Activated CD8-positive, alpha-beta T cell treated with anti-CD3 and anti-CD28 coated beads for 36 hours (primary cell): ENCODE data around the gene TNS2. TPM values are rescaled to one million over a fixed set of nuclear protein-coding genes. Genes with fewer than 3 reads are reported as not detected.

Experiments
- ATAC-seq: fragments of 200-7000 bp; cut with Tn5 transposase; one replicate; pipeline ENCODE4 v1.10.0; 2021; ENCODE audit warnings: mild to moderate bottlenecking, moderate library complexity
- CTCF ChIA-PET: fragments of 350-600 bp; sonication (Branson Sonifier 250); formaldehyde crosslinking; loops from one replicate; lab custom pipeline; 2021; ENCODE audit warnings: antibody characterized with exemption; lab: Charles Lee
- POLR2A ChIA-PET: fragments of 350-600 bp; sonication (Branson Sonifier 250); formaldehyde crosslinking; loops from one replicate; lab custom pipeline; 2021; ENCODE audit warnings: antibody characterized with exemption; lab: Charles Lee
- DNase-seq: peaks from one replicate; pipeline ENCODE4 v3.0.0-alpha.2; 2020
- H3K27ac Mint-ChIP-seq: one replicate; pipeline ENCODE4 v1.8.0; 2021; ENCODE audit warnings: mild to moderate bottlenecking, mixed read lengths
- H3K27me3 Mint-ChIP-seq: one replicate; pipeline ENCODE4 v1.8.0; 2021; ENCODE audit warnings: mixed read lengths
- H3K36me3 Mint-ChIP-seq: one replicate; pipeline ENCODE4 v1.8.0; 2021; ENCODE audit warnings: low read depth, mixed read lengths
- H3K4me1 Mint-ChIP-seq: one replicate; pipeline ENCODE4 v1.8.0; 2021; ENCODE audit warnings: low read depth, mixed read lengths
- H3K4me3 Mint-ChIP-seq: one replicate; pipeline ENCODE4 v1.8.0; 2021; ENCODE audit warnings: mild to moderate bottlenecking, moderate library complexity, mixed read lengths
- H3K9me3 Mint-ChIP-seq: one replicate; pipeline ENCODE4 v1.8.0; 2021; ENCODE audit warnings: mixed read lengths
- CTCF ChIP-seq: fragments of 200-600 bp; IDR thresholded peaks from one replicate; pipeline ENCODE4 v1.8.0; 2022; ENCODE audit warnings: antibody characterized with exemption, mild to moderate bottlenecking
- intact Hi-C: fragments of 100-400 bp; cut with micrococcal nuclease; formaldehyde crosslinking; loops from one replicate; pipeline ENCODE4 v1.10.0; 2022
- total RNA-seq, 2 experiments: library from RNA; stranded (reverse); gene quantifications; one replicate each; pipeline ENCODE4 v1.2.3, GENCODE V29; 2021

Gene TNS2
- total RNA-seq, 2 experiments from 2014 or later = 1.1 to 1.6 TPM

- peaks cover 10% of the 10 kb centered on the region for H3K4me1 Mint-ChIP-seq
- peaks cover 16% of the 10 kb centered on the region for H3K36me3 Mint-ChIP-seq
- ATAC-seq (no peak), DNase-seq (no peak)
- no peak overlapping the region for H3K27ac Mint-ChIP-seq
- no peaks in the 10 kb centered on the region for H3K27me3 Mint-ChIP-seq
- no peak for TF ChIP-seq CTCF
- H3K9me3 Mint-ChIP-seq = no peaks in the 10 kb centered on the region
- no peak overlapping the region for H3K4me3 Mint-ChIP-seq
- CTCF ChIA-PET = interaction anchor here (0.7 to 12.1 kb wide), 4 partner anchors 8 to 282 kb away, joined by 3 to 553 read pairs (median 48); partner anchors contain the start of genes IGFBP6, SOAT2 and SPRYD3
- intact Hi-C loops = no loop called here
- POLR2A ChIA-PET = interaction anchor here (0.8 to 1.2 kb wide), 2 partner anchors 11 to 14 kb away, joined by 3 read pairs; no protein-coding TSS in a partner anchor
Measured at GRCh38 chr12:53062977-53063707, 13.3 kb downstream of the TNS2 start.

- ChIA-PET CTCF (interaction anchor here (0.7 to 12.1 kb wide), 6 partner anchors 9 to 136 kb away, joined by 3 to 553 read pairs (median 28); partner anchors contain the start of genes IGFBP6, SOAT2 and SPRYD3), POLR2A (interaction anchor here (0.8 to 5.6 kb wide), 5 partner anchors 9 to 39 kb away, joined by 3 to 37 read pairs (median 4); partner anchors contain the start of gene SPRYD3)
- TF ChIP-seq CTCF = no peak
- no peak for ATAC-seq
- Mint-ChIP-seq H3K36me3 (peaks cover 16% of the 10 kb centered on the region), H3K27ac (no peak overlapping the region), H3K4me3 (no peak overlapping the region), H3K27me3 (no peaks in the 10 kb centered on the region), H3K9me3 (no peaks in the 10 kb centered on the region), H3K4me1 (peaks cover 11% of the 10 kb centered on the region)
- DNase-seq = no peak
- intact Hi-C loops = no loop called here
Measured at GRCh38 chr12:53063708-53064612, 14.1 kb downstream of the TNS2 start.

- no peak overlapping the region for H3K4me3 Mint-ChIP-seq
Measured at GRCh38 chr12:53064613-53065436, 15.0 kb downstream of the TNS2 start.

More at GRCh38 chr12:53064613-53065436, 15.0 kb downstream of the TNS2 start:
- no peak for DNase-seq
- Mint-ChIP-seq H3K4me1 (peaks cover 12% of the 10 kb centered on the region), H3K9me3 (no peaks in the 10 kb centered on the region), H3K36me3 (peaks cover 16% of the 10 kb centered on the region), H3K27me3 (no peaks in the 10 kb centered on the region), H3K27ac (no peak overlapping the region)
- ChIA-PET CTCF (interaction anchor here (0.7 to 12.1 kb wide), 28 partner anchors 10 to 281 kb away, joined by 3 to 553 read pairs (median 5); partner anchors contain the start of genes CSAD, EIF4B, IGFBP6 and ITGB7), POLR2A (interaction anchor here (0.7 to 5.6 kb wide), 7 partner anchors 10 to 117 kb away, joined by 3 to 37 read pairs (median 5); partner anchors contain the start of genes IGFBP6 and SPRYD3)
- intact Hi-C loops = no loop called here
- ATAC-seq = no peak
- TF ChIP-seq CTCF = no peak
